ENCODE measurements around the gene PSPN. TPM values are rescaled to one million over a fixed set of nuclear protein-coding genes. Genes with fewer than 3 reads are reported as not detected.

The PSPN gene
- total RNA-seq, 1 experiment from 2014 or later, result 1.0 TPM

DNA sequence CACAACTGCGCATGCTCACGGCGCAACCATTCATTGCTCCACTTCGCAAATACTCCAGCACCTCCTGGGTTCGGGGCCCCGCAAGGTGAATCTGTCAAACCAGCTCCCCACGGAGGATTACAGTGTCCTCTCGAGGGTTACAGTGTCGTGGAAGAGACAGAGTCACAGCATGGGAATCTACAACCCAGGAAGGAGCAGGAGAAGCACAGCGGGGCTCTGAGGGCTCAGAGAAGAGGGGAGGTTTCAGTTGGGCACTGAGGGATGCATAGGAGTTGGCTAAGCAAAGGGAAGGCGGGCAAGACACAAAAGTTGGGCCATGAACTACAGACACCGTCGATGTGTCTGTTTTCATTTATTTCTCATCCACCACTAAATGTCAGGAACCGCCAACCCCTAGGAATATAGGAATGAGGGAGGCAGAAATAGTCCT lies 18.3 kb upstream of the PSPN start:
- H2AFZ ChIP-seq (ENCODE audit: low read length), result peak overlapping the region; percentile 100
- H3K4me1 ChIP-seq (ENCODE audit: low read length), result peaks cover 18% of the 10 kb centered on the region
- H3K9me3 ChIP-seq (ENCODE audit: low read length), result no peaks in the 10 kb centered on the region
- H3K27me3 ChIP-seq (ENCODE audit: low read length), result no peaks in the 10 kb centered on the region
- H3K9ac ChIP-seq (ENCODE audit: low read length), result peak overlapping the region; percentile 97
- H4K20me1 ChIP-seq (ENCODE audit: insufficient read depth, low read depth, low read length), result no peaks in the 10 kb centered on the region
- H3K9me2 ChIP-seq (replicated peaks; ENCODE audit: insufficient read depth, low read length), result no peaks in the 10 kb centered on the region
- H3K4me3 ChIP-seq (ENCODE audit: low read length), result peak overlapping the region; percentile 97
- peak; percentile 87 for DNase-seq
- H3K36me3 ChIP-seq (ENCODE audit: insufficient read depth, low read length), result peaks cover 10% of the 10 kb centered on the region; the same call in 1 of the 2 replicates
- H3K4me2 ChIP-seq (ENCODE audit: low read depth, low read length, poor library complexity, severe bottlenecking), result peak overlapping the region; percentile 93
- H3K79me2 ChIP-seq (ENCODE audit: low read length), result peaks cover 26% of the 10 kb centered on the region
- no peak overlapping the region for H3K27ac ChIP-seq (ENCODE audit: low read length)

DNA sequence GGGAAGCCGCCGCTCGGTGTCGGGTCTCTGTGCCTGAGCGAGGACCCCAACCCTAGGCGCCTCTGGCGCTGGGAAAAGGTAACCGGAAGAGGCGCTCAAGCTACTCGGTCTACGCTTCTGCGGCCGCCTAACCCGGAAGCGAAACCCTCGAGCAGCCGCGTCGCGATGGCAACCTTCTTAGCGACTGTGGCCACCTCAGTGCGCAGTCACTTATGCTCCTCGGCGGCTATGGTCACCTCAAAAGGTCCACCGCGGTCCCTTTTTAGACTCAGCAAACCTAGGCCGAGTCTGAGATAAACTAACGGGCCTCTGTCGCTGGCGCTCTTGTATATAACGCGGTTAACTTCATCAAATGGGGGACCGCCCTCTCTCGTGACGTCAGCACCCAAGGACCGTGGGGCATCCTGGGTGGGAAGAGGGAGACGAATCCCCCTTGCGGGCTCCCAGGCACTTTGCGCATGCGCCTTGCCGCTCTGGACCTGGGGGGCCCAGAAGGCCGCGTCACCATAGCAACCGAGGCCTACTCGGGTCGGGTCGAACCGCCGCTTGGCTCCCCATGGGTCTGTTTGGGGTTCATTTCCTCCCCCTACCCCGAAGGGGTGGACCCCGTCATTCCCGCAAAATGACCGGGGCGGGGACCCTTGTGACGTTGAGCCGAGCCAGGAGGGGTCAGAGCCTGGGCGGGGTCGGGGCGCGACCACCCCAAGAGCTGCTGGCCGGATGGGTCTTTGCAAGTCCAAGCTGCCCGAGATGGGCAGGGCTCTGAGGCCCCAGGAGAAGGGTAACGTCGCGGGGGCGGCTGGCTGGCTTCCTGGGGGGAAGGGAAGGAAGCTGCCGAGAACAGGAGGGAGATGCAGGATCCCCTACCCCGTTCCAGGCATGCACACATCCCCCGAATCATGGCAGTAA lies 17.6 kb upstream of the PSPN start, which contains the start of gene GTF2F1:
Gene GTF2F1, minus strand, starts transcription at position 91 of the 909 bp plus-strand sequence. CDS start 169 bp downstream, outside the sequence.
- Histone ChIP-seq H3K27me3 (ENCODE audit: low read length) (no peaks in the 10 kb centered on the region), H4K20me1 (ENCODE audit: insufficient read depth, low read depth, low read length) (no peaks in the 10 kb centered on the region), H3K79me2 (ENCODE audit: low read length) (peaks cover 26% of the 10 kb centered on the region), H3K9ac (ENCODE audit: low read length) (peak within 1 kb of the TSS; percentile 97), H3K4me2 (ENCODE audit: low read depth, low read length, poor library complexity, severe bottlenecking) (peak within 1 kb of the TSS; percentile 93), H3K4me3 (ENCODE audit: low read length) (peak within 1 kb of the TSS; percentile 97), H2AFZ (ENCODE audit: low read length) (peak within 1 kb of the TSS; percentile 100), H3K9me2 (replicated peaks; ENCODE audit: insufficient read depth, low read length) (no peaks in the 10 kb centered on the region), H3K27ac (ENCODE audit: low read length) (peak within 1 kb of the TSS; percentile 35; the same call in 1 of the 2 replicates), H3K9me3 (ENCODE audit: low read length) (no peaks in the 10 kb centered on the region), H3K4me1 (ENCODE audit: low read length) (peaks cover 18% of the 10 kb centered on the region), H3K36me3 (ENCODE audit: insufficient read depth, low read length) (peaks cover 10% of the 10 kb centered on the region; the same call in 1 of the 2 replicates)
- DNase-seq, result peak; percentile 98

DNA sequence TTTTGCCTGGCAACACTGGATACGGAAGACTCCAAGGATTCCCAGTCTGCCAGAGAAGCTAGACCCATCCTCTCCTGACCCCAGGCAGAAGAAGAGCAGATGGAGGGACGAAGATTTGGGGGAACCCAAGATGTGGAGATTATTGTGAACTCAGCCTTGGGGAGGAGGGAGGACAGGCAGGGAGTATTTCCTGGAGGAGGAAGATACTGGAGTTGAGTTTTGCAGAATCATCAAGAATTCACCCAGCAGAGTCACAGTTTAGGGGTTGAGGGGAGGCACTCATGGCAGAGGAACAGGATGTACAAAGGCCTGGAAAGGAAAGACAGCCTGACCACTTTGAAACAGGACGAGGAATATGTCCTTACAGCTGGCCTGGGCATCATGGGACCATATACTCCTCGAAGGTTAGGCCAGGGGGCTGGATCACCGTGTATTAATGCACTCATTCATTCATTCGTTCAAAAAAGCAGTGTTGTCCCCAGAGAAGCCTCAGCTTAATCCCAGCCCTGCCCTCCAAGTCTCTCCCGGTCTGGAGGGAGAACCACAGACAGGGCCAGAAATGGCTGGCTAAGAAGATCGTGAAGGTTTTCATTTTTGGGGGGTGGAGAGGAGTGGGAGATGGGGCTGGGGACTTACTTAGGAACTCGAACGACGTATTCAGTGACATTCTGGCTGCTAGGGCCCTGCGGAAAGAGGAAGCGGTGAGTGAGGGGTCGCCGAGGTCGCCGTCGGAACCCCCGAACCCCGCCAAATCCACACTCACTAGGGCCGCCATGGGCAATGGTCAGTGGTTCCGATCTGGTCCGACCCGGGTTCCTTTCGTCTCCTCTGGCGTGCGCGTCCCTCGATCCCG lies 16.7 kb upstream of the PSPN start:
- Histone ChIP-seq H2AFZ (ENCODE audit: low read length) (peak overlapping the region; percentile 100; the same call in 1 of the 2 replicates), H3K9me2 (replicated peaks; ENCODE audit: insufficient read depth, low read length) (no peaks in the 10 kb centered on the region), H3K27ac (ENCODE audit: low read length) (no peak overlapping the region), H3K79me2 (ENCODE audit: low read length) (peaks cover 26% of the 10 kb centered on the region), H3K4me3 (ENCODE audit: low read length) (peak overlapping the region; percentile 97), H4K20me1 (ENCODE audit: insufficient read depth, low read depth, low read length) (no peaks in the 10 kb centered on the region), H3K4me1 (ENCODE audit: low read length) (peaks cover 18% of the 10 kb centered on the region), H3K36me3 (ENCODE audit: insufficient read depth, low read length) (peaks cover 10% of the 10 kb centered on the region; the same call in 1 of the 2 replicates), H3K9ac (ENCODE audit: low read length) (peak overlapping the region; percentile 97), H3K27me3 (ENCODE audit: low read length) (no peaks in the 10 kb centered on the region), H3K4me2 (ENCODE audit: low read depth, low read length, poor library complexity, severe bottlenecking) (peak overlapping the region; percentile 93), H3K9me3 (ENCODE audit: low read length) (no peaks in the 10 kb centered on the region)
- DNase-seq, result peak; percentile 38

DNA sequence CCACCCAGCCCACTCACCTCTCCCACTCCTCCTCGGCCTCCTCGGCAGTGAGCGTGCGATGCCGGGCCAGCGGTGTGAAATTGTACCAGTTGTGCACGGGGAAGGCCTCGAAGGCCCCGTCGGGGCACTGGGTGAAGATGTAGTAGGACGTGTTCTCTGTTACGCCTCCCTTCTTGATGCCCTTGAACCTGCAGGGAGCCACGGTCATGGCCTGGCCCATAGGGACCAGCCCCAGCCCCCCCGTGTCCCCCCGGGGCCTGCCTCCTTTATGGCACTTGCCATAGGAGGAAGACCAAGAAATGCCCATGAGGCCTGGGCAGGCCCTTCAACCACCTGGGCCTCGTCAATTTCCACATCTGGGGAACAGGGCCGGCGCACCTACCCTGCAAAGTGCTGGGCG lies 11.6 kb upstream of the PSPN start:
- H3K4me2 ChIP-seq (ENCODE audit: low read depth, low read length, poor library complexity, severe bottlenecking), result no peak overlapping the region
- H3K36me3 ChIP-seq (ENCODE audit: insufficient read depth, low read length), result peaks cover 15% of the 10 kb centered on the region
- H3K27me3 ChIP-seq (ENCODE audit: low read length), result no peaks in the 10 kb centered on the region

DNA sequence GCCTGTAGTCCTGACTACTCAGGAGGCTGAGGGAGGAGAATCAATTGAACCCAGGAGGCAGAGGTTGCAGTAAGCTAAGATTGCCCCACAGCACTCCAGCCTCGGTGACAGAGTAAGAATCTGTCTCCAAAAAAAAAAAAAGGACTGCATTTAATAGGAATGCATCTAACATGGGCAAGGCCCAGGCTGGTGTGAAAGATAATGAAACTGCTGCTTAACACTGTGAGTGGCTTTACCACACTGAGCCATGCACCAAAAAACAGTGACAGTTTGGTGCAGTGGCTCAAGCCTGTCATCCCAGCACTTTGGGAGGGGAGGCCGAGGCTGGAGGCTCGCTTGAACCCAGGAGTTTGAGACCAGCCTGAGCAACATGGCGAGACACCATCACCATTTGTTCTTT lies 8.6 kb upstream of the PSPN start:
- H3K27ac ChIP-seq (ENCODE audit: low read length), result no peak overlapping the region
- no peak overlapping the region for H3K9ac ChIP-seq (ENCODE audit: low read length)
- no peaks in the 10 kb centered on the region for H3K9me3 ChIP-seq (ENCODE audit: low read length)
- H2AFZ ChIP-seq (ENCODE audit: low read length), result no peak overlapping the region
- no peaks in the 10 kb centered on the region for H3K79me2 ChIP-seq (ENCODE audit: low read length)
- no peak overlapping the region for H3K4me2 ChIP-seq (ENCODE audit: low read depth, low read length, poor library complexity, severe bottlenecking)
- H3K9me2 ChIP-seq (replicated peaks; ENCODE audit: insufficient read depth, low read length), result no peaks in the 10 kb centered on the region
- DNase-seq, result peak; percentile 10
- H3K36me3 ChIP-seq (ENCODE audit: insufficient read depth, low read length), result peaks cover 28% of the 10 kb centered on the region
- H3K27me3 ChIP-seq (ENCODE audit: low read length), result no peaks in the 10 kb centered on the region
- no peak overlapping the region for H3K4me3 ChIP-seq (ENCODE audit: low read length)
- no peaks in the 10 kb centered on the region for H4K20me1 ChIP-seq (ENCODE audit: insufficient read depth, low read depth, low read length)
- H3K4me1 ChIP-seq (ENCODE audit: low read length), result no peaks in the 10 kb centered on the region

More for the DNA sequence above, 11.6 kb upstream of the PSPN start:
- Histone ChIP-seq H3K4me1 (ENCODE audit: low read length) (peaks cover 9% of the 10 kb centered on the region), H3K9me3 (ENCODE audit: low read length) (no peaks in the 10 kb centered on the region), H4K20me1 (ENCODE audit: insufficient read depth, low read depth, low read length) (no peaks in the 10 kb centered on the region), H3K27ac (ENCODE audit: low read length) (no peak overlapping the region), H2AFZ (ENCODE audit: low read length) (no peak overlapping the region), H3K79me2 (ENCODE audit: low read length) (peaks cover 20% of the 10 kb centered on the region), H3K9me2 (replicated peaks; ENCODE audit: insufficient read depth, low read length) (no peaks in the 10 kb centered on the region), H3K4me3 (ENCODE audit: low read length) (no peak overlapping the region), H3K9ac (ENCODE audit: low read length) (no peak overlapping the region)
- DNase-seq, result peak; percentile 23

DNA sequence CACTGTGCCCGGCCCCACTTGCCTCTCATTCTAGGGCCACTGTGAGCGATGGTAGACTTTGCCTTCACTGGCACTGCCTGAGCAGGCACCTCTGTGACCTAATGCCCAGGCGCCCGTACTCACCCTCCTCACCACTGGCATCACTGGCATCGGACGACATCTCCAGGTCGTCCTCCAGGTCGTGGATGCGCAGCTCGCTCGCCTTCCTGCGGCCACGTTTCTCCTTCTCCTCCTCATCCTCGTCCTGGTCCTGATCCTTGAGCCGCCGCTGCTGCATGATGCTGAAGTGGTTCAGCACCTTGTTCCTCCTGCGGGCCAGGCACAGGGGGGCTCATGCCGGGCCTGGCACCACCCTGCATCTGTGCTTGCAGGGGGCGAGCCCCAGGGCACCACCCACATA lies 7.5 kb upstream of the PSPN start:
- Histone ChIP-seq H4K20me1 (ENCODE audit: insufficient read depth, low read depth, low read length) (no peaks in the 10 kb centered on the region), H3K4me1 (ENCODE audit: low read length) (no peaks in the 10 kb centered on the region), H3K36me3 (ENCODE audit: insufficient read depth, low read length) (peaks cover 26% of the 10 kb centered on the region), H3K79me2 (ENCODE audit: low read length) (no peaks in the 10 kb centered on the region), H3K4me3 (ENCODE audit: low read length) (no peak overlapping the region), H3K4me2 (ENCODE audit: low read depth, low read length, poor library complexity, severe bottlenecking) (no peak overlapping the region), H3K9me3 (ENCODE audit: low read length) (no peaks in the 10 kb centered on the region), H2AFZ (ENCODE audit: low read length) (no peak overlapping the region), H3K27ac (ENCODE audit: low read length) (no peak overlapping the region), H3K9me2 (replicated peaks; ENCODE audit: insufficient read depth, low read length) (no peaks in the 10 kb centered on the region), H3K9ac (ENCODE audit: low read length) (no peak overlapping the region), H3K27me3 (ENCODE audit: low read length) (no peaks in the 10 kb centered on the region)
- peak; percentile 28 for DNase-seq

DNA sequence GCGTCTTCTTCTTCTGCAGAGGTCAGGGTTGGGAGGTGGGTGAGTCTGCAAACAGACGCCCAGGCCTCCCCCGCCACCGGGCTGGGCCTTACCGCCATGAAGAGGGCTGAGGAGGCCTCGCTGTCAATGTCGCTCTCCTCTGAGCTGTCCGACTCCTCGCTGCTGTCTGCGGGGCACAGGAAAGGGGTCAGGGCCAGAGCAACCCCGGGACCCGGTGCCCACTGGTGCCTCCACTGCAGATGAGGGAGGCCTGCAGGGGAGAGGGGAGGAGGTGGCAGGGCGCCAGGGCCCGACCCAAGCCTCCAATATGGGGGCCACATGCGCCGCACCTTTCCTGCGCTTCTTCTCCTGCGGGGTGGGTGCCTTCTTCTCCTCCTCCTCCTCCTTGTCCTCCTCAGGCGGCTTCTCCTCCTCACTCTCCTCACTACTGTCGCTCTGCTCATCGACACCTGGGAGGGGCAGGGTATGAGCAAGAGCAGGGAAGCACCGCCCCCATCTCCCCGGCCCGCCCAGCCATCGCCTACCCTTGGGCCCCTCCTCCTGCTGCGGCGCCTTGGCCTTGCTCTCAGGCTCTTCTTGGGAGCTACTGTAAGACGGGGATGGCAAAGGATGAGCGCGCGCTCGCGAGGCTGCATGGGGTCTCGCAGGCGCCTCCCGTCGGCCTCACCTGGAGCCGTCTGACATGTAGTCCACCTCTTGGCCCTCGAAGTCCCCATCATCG lies 5.5 kb upstream of the PSPN start:
- Histone ChIP-seq H4K20me1 (ENCODE audit: insufficient read depth, low read depth, low read length) (no peaks in the 10 kb centered on the region), H3K27ac (ENCODE audit: low read length) (no peak overlapping the region), H2AFZ (ENCODE audit: low read length) (no peak overlapping the region), H3K9ac (ENCODE audit: low read length) (no peak overlapping the region), H3K9me3 (ENCODE audit: low read length) (no peaks in the 10 kb centered on the region), H3K9me2 (replicated peaks; ENCODE audit: insufficient read depth, low read length) (no peaks in the 10 kb centered on the region), H3K79me2 (ENCODE audit: low read length) (no peaks in the 10 kb centered on the region), H3K4me1 (ENCODE audit: low read length) (no peaks in the 10 kb centered on the region), H3K36me3 (ENCODE audit: insufficient read depth, low read length) (peaks cover 26% of the 10 kb centered on the region), H3K27me3 (ENCODE audit: low read length) (no peaks in the 10 kb centered on the region), H3K4me3 (ENCODE audit: low read length) (no peak overlapping the region), H3K4me2 (ENCODE audit: low read depth, low read length, poor library complexity, severe bottlenecking) (no peak overlapping the region)
- DNase-seq, result peak; percentile 34
